GM19468 (cell line): ENCODE data around the gene TNFSF13.

Source experiments
- ATAC-seq: cut with Tn5 transposase; IDR thresholded peaks from one replicate; pipeline ENCODE4 v1.9.1; 2021; ENCODE audit warnings: mild to moderate bottlenecking, moderate library complexity, moderate number of reproducible peaks; ENCODE audit not compliant: unreplicated experiment; ENCODE audit errors: extremely low read depth

TNFSF13 gene

DNA sequence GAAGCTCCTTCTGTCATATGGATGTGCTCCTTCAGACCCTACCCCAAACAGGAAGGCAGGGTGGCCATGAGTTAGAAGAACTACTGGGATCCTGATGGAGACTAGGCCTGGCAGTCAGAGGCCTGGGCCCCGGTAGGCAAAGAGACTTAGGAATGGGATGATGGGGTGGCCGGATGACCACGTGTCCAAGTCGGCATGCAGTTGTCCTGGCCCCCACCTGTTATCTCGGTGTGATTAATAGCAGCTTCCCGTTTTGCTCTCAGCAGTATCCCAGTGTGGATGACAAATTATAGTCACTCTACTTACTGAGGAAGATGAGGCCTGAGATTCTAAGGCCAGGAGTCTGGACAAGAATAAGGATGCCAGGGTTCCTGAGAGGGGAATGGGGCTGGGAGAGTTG is 8.2 kb upstream of the TNFSF13 start:
- ATAC-seq = no peak

DNA sequence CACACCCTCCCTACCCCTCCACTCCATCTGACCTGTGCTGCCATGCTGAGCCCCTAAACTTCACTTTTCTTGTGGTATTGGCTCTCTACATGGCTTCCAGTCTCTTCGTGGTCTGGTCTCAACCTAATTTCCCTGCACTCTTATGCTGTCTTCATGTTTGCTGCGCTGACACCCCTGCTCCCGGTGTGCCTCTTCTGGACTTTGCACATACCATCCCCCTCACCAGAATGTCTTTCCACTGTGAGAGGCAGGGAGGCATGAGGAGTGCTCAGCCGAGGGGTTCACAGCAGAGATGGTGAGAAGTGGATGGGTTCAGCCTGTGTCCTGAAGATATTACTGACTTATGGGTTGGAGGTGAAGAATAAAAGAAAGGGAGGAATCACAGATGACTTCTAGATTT is 7.2 kb upstream of the TNFSF13 start:
- ATAC-seq = no peak

DNA sequence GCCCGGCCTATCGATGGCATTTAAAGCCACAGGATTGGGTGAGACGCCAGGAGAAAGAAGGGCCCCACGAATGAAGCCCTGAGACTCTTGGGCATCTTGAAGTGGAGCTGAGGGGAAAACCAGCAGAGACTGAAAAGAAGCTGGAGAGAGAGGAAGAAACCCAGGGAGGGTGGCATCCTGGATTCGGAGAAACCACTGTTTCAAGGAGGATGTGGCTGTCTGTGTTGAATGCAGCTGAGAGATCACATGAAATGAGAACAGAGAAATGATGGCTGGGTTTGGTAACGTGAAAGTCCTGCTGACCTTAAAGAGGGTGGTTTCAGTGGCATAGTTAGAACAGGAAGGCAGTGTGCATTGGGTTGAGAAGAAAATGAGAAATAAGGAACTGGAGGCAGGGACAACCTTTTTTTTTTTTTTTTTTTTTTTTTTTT is 5.9 kb upstream of the TNFSF13 start:
- ATAC-seq = no peak

DNA sequence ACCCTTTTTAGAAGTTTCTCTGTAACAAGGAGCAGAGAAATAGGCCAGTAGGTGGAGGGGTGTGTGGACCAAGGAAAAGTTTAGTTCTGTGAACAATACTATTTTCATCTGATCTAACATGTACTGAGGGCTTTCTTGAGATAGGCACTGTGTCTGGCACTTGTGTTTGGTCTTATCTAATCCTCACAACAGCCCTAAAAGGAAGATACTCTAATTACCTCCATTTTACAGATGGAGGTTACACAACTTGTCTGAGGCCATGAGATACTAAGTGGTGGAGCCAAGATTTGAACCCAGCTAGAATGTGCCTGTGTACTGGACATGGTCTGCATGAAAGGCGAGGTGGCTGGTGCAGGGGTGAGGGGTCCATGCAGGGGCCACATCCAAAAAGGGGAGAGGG is 5.2 kb upstream of the TNFSF13 start:
- no peak for ATAC-seq

DNA sequence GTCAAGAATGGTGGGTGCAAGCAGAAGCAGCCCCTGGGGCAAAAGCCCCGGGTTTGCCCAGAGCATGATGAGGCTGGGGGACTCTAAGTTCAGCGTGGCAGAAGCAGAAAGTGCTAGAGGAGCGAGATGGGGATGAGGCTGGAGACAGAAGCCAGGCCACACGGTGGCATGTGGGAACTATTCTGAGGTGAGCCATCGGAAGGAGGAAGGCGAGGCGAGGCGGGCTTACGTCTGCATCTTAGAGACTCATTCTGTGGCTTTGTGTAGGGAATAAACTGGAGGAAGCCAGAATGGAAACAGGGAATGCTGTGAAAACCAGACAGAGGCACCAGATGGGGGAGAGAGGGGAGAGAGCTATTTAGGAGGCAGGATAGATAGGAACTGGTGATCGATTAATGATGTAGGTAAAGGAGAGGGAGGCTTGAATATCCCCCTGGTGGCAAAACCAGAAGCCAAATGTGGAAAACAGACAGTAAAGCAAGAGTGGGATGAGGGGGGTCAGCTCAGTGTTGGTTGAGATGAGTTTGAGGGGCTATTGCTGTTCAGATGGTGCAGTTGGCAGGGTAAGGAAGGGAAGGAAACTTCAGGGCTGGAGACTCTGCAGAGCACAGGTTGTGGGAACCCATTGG is 3.1 kb upstream of the TNFSF13 start:
- ATAC-seq = no peak

DNA sequence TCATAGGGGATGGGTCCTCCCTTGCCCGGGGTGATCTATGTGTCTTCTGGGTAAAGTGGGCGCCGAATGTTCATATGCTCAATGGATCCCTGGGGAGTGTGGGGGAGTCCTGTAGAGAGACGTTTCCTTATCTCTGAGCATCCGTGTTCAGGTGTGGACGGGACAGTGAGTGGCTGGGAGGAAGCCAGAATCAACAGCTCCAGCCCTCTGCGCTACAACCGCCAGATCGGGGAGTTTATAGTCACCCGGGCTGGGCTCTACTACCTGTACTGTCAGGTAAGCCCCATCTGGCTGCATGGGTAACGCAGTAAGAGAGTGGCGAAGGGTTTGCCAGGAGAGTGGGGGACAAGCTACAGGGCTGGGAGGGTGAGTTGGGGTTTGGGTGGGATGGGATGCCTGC is 1.9 kb upstream of the TNFSF13 start:
- ATAC-seq = no peak

DNA sequence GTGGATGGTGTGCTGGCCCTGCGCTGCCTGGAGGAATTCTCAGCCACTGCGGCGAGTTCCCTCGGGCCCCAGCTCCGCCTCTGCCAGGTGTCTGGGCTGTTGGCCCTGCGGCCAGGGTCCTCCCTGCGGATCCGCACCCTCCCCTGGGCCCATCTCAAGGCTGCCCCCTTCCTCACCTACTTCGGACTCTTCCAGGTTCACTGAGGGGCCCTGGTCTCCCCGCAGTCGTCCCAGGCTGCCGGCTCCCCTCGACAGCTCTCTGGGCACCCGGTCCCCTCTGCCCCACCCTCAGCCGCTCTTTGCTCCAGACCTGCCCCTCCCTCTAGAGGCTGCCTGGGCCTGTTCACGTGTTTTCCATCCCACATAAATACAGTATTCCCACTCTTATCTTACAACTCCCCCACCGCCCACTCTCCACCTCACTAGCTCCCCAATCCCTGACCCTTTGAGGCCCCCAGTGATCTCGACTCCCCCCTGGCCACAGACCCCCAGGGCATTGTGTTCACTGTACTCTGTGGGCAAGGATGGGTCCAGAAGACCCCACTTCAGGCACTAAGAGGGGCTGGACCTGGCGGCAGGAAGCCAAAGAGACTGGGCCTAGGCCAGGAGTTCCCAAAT is 1.3 kb upstream of the TNFSF13 start:
- no peak for ATAC-seq

DNA sequence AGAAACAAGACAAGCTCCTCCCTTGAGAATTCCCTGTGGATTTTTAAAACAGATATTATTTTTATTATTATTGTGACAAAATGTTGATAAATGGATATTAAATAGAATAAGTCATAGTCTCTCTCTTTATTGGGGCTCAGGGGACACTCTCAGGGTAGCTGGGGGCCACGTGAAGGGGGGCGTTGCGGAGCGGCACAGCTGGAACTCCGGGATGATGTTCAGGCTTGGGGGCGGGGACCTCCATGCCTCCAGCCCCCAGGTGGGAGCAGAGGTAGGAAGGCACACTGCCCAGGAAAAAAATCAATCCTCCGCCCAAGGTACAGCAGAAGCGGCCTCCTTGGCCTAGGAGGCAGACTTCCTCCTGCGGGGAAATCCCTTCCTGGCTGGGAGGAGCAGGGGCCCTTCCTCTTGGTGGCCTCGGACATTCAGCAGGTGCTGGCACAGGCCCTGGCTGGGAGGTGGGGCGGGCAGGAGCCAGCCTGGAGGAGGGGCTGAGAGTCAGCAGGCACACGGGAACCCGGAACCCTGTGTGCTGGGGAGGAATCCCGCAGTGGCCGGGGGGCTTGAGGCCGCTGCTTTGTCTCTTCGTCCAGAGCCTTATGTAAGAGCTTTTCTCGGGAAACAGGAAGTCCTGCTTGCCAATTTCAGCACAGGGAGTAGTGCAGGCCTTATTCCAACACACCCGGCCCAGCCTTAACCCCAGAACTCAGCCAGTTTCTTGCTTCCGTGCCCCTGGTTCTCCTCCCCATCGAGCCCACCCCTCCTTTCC is 591 bp upstream of the TNFSF13 start:
- ATAC-seq = no peak

DNA sequence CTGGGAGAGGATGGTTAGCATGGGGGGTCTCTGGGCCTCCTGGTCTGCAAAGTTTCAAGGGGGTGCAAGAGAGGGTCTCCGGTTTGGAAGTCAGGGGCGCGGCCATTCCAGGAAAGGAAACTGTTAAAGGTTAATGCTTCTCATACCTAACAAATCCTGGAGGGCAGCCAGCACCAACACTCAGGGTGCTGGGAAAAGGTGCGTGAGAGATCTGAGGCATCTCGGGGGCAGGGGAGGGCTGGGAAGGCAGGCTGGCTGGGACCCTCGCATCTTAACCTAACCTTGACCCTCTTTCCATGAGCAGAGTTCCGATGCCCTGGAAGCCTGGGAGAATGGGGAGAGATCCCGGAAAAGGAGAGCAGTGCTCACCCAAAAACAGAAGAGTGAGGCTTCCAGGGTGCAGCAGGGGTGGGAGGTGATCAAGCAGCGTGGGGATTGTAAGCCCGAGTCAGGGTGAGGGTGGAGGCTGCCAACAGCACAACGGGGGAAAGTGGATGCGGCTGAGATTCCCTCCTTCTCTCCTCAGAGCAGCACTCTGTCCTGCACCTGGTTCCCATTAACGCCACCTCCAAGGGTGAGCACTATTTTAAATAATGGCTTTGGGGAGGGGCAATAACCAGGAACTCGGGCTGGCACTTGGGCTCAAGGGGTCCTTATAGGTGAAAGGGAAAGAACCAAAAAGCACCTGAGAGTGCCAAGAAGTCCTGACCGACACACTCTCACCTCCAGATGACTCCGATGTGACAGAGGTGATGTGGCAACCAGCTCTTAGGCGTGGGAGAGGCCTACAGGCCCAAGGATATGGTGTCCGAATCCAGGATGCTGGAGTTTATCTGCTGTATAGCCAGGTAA is 996 bp downstream of the TNFSF13 start:
- no peak for ATAC-seq

DNA sequence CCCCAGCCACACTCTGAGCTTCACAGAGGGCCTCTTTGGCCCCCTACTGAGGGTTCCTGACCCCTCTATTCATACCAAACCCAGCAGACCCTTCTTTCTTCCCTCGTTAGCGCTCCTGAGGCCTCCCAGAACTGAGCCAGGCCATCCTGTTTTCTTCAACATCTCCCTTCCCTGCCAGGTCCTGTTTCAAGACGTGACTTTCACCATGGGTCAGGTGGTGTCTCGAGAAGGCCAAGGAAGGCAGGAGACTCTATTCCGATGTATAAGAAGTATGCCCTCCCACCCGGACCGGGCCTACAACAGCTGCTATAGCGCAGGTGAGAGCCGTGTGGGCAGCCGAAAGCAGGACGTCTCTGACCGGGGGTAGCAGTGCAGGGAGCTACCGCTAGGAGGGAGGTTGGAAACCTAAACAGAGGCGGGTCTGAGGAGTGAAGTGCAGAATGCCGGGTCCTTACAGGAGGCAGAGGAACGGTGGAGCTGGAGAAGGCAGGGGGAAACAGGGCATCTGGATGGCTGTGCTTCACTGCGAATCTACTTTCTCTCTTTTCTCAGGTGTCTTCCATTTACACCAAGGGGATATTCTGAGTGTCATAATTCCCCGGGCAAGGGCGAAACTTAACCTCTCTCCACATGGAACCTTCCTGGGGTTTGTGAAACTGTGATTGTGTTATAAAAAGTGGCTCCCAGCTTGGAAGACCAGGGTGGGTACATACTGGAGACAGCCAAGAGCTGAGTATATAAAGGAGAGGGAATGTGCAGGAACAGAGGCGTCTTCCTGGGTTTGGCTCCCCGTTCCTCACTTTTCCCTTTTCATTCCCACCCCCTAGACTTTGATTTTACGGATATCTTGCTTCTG is 1.9 kb downstream of the TNFSF13 start:
- no peak for ATAC-seq

DNA sequence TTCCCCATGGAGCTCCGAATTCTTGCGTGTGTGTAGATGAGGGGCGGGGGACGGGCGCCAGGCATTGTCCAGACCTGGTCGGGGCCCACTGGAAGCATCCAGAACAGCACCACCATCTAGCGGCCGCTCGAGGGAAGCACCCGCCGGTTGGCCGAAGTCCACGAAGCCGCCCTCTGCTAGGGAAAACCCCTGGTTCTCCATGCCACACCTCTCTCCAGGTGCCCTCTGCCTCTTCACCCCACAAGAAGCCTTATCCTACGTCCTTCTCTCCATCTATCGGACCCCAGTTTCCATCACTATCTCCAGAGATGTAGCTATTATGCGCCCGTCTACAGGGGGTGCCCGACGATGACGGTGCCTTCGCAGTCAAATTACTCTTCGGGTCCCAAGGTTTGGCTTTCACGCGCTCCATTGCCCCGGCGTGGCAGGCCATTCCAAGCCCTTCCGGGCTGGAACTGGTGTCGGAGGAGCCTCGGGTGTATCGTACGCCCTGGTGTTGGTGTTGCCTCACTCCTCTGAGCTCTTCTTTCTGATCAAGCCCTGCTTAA is 2.6 kb downstream of the TNFSF13 start:
- ATAC-seq = no peak

DNA sequence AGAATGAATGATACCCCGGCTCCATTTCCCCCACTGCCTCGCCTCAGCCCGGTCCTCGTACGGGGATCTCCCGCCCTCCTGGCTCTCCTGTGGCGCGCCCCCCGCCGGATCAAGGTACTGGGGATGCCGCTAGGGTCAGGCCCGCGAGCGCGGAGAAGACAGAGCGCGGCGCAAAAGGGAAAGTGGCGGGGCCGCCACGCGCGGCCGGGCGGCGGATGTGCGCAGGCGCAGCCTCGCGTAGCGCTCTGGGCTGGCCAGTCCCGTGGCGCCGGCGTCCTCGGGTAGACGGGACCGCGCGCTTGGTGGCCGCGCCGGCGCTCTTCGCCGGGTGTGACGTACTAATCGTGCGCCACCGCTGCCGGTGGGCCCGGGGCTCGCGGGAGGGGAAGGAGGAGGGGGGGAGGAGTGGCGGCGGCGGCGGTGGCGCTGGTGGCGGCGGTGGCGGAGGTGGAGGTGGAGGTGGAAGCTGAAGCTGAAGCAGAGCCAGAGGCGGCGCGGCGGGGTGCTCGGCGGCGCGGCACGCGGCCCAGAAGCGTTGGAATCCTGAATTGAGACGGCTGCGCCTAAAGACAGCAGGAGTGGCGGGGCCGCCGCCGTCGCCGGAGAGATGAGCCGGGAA is 3.1 kb downstream of the TNFSF13 start, which contains the start of gene SENP3:
SENP3 (plus strand) TSS at position 331 of the 619 bp plus-strand sequence. CDS start 1,158 bp downstream, outside the sequence.
- ATAC-seq = peak; percentile 20

DNA sequence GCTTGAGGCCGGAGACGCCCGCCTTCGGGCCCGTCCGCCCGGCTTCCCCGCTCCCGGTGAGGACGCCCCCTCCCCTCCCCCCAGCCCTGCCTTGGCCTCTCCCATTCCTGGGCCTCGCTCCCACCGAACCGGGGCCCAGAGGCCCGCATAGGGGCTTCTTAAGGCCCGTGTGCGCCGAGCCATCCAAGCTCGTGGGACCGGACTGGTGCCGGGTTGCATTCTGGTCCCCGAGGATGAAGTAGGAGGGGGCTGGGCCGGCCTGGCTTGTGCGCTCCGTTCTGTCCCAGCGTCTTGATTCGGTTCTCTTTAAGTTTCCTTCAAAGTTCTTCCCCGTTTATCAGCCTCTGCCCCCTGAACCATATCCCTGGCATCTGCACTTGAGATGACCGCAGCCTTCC is 3.7 kb downstream of the TNFSF13 start:
- ATAC-seq = no peak

DNA sequence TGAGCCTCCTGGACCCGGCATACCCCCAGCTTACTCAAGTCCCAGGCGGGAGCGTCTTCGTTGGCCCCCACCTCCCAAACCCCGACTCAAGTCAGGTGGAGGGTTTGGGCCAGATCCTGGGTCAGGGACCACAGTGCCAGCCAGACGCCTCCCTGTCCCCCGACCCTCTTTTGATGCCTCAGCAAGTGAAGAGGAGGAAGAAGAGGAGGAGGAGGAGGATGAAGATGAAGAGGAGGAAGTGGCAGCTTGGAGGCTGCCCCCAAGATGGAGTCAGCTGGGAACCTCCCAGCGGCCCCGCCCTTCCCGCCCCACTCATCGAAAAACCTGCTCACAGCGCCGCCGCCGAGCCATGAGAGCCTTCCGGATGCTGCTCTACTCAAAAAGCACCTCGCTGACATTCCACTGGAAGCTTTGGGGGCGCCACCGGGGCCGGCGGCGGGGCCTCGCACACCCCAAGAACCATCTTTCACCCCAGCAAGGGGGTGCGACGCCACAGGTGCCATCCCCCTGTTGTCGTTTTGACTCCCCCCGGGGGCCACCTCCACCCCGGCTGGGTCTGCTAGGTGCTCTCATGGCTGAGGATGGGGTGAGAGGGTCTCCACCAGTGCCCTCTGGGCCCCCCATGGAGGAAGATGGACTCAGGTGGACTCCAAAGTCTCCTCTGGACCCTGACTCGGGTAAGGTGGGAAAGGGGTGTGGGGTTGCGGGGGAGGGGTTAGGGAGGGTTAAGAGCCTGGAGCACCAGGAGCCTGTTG is 4.7 kb downstream of the TNFSF13 start:
- no peak for ATAC-seq

DNA sequence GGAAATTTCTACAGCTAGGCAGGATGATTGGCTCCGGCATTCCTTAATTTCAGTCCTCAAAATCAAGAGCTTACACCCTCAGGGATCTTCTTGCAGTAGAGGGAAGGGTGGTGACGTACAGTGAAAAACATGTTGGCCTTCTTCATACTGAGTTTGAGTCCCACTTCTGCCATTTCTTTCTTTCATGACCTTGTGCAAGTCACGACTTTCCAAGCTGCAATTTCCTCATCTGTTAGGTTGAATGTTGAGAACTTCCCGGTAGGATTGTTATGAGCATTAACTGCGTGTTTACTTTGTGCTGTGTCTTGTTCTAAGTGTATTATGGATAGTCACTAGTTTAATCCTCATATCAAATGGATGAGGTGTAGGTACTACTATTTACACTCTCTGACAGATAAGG is 11.0 kb downstream of the TNFSF13 start:
- no peak for ATAC-seq

DNA sequence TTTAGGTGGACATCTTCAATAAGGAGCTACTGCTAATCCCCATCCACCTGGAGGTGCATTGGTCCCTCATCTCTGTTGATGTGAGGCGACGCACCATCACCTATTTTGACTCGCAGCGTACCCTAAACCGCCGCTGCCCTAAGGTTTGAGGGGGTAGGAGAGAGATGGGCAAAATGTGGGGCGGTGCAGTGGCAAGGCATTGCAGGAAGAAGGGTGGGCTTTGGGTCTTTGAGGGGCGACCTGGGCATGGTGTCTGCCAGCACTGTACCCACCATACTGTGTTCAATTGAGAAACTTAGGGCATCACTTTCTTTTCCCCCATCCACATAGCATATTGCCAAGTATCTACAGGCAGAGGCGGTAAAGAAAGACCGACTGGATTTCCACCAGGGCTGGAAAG is 11.8 kb downstream of the TNFSF13 start:
- ATAC-seq = no peak

DNA sequence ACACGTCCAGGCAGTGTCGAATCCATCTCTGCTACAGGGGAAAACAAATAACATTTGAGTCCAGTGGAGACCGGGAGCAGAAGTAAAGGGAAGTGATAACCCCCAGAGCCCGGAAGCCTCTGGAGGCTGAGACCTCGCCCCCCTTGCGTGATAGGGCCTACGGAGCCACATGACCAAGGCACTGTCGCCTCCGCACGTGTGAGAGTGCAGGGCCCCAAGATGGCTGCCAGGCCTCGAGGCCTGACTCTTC is 13.7 kb downstream of the TNFSF13 start:
- ATAC-seq = no peak

DNA sequence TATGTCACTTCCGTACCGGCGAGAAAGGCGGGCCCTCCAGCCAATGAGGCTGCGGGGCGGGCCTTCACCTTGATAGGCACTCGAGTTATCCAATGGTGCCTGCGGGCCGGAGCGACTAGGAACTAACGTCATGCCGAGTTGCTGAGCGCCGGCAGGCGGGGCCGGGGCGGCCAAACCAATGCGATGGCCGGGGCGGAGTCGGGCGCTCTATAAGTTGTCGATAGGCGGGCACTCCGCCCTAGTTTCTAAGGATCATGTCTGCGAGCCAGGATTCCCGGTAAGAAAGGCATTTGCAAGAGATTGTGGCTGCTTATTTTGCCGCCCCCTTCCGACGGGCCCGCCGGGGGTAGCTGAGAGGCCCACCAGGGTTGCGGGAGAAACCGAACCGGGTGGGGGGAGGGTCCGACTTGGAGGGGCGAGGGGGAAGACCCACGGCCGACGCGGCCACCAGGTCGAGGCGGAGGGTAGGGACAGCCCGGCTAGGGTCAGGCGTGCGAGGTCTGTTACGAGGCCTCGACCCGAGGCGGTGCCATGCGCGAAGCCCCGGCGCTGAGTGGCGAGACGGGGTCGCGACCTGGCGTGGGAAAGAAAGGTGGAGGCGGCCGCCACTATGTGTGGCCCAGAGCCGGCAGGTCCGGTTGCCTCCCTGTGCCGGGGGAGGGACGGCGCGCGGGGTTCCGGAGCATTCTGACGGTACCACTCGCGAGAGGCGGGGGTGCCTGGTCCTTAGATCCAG is 14.2 kb downstream of the TNFSF13 start:
- ATAC-seq = peak; percentile 89
